IMR-90 (cell line): ENCODE measurements around the gene NABP1. TPM values are rescaled to one million over a fixed set of nuclear protein-coding genes. Genes with fewer than 3 reads are reported as not detected.

ENCODE experiments used
- ATAC-seq: fragments of 200-7000 bp; cut with Tn5 transposase; 2 replicates; pipeline ENCODE4 v1.9.1; 2020; ENCODE audit warnings: low read depth, mild to moderate bottlenecking, moderate library complexity
- BruUV-seq: library from RNA; stranded (reverse); fragments of 400-500 nt; replicated peaks from 2 replicates; lab custom pipeline; 2021; lab: Mats Ljungman, UMichigan
- CTCF ChIA-PET: fragments of 300-600 bp; formaldehyde crosslinking; extraction: SDS; loops from one replicate; lab custom pipeline; 2021; ENCODE audit warnings: antibody characterized with exemption; lab: Yijun Ruan, JAX
- POLR2A ChIA-PET: fragments of 300-600 bp; sonication (Branson Sonifier 250); formaldehyde crosslinking; loops from one replicate; lab custom pipeline; 2022; ENCODE audit warnings: antibody characterized with exemption; ENCODE audit not compliant: unreplicated experiment; lab: Charles Lee
- DNase-seq: peaks from one replicate; pipeline ENCODE4 v3.0.0; 2013
- H2AFZ ChIP-seq: replicated peaks from 2 replicates; pipeline ENCODE3; 2013; ENCODE audit warnings: low read length, mild to moderate bottlenecking; ENCODE audit not compliant: poor library complexity
- H2AK5ac ChIP-seq: 2 replicates; pipeline ENCODE4 v1.6.1; 2013; ENCODE audit warnings: low read depth, low read length, inconsistent platforms
- H2AK9ac ChIP-seq: replicated peaks from 2 replicates; pipeline ENCODE3; 2013; ENCODE audit warnings: mild to moderate bottlenecking, low read depth, low read length, moderate library complexity; ENCODE audit not compliant: poor library complexity
- H2BK120ac ChIP-seq: 2 replicates; pipeline ENCODE4 v1.6.1; 2013; ENCODE audit warnings: low read depth, low read length, inconsistent platforms
- H2BK15ac ChIP-seq: 3 replicates; pipeline ENCODE4 v1.6.1; 2013; ENCODE audit warnings: low read depth, low read length, inconsistent platforms
- H2BK20ac ChIP-seq: 2 replicates; pipeline ENCODE4 v1.6.1; 2013; ENCODE audit warnings: low read depth, mild to moderate bottlenecking, inconsistent platforms, low read length, moderate library complexity
- H2BK5ac ChIP-seq: 2 replicates; pipeline ENCODE4 v1.6.1; 2013; ENCODE audit warnings: mild to moderate bottlenecking, low read depth, low read length, inconsistent platforms; ENCODE audit not compliant: poor library complexity, severe bottlenecking
- H3K14ac ChIP-seq: replicated peaks from 2 replicates; pipeline ENCODE4 v1.6.1; 2013; ENCODE audit warnings: low read depth, low read length, inconsistent platforms
- H3K18ac ChIP-seq: 2 replicates; pipeline ENCODE4 v1.6.1; 2013; ENCODE audit warnings: low read depth, low read length, control low read depth
- H3K23ac ChIP-seq: 2 replicates; pipeline ENCODE4 v1.6.1; 2013; ENCODE audit warnings: low read depth, low read length, inconsistent platforms
- H3K27ac ChIP-seq: 2 replicates; pipeline ENCODE4 v1.5.1; 2013; ENCODE audit warnings: mild to moderate bottlenecking, control low read depth, low read length; ENCODE audit not compliant: insufficient read depth
- H3K27me3 ChIP-seq: 2 replicates; pipeline ENCODE4 v1.6.1; 2013; ENCODE audit warnings: low read length; ENCODE audit not compliant: control insufficient read depth, insufficient read depth
- H3K36me3 ChIP-seq: 2 replicates; pipeline ENCODE4 v1.6.1; 2013; ENCODE audit warnings: low read length, mixed read lengths; ENCODE audit not compliant: control insufficient read depth, insufficient read depth
- H3K4ac ChIP-seq: 2 replicates; pipeline ENCODE4 v1.6.1; 2013; ENCODE audit warnings: low read depth, low read length, inconsistent platforms
- H3K4me1 ChIP-seq: 2 replicates; pipeline ENCODE4 v1.6.1; 2013; ENCODE audit warnings: low read length, mixed read lengths; ENCODE audit not compliant: control insufficient read depth, insufficient read depth
- H3K4me2 ChIP-seq: 2 replicates; pipeline ENCODE4 v1.6.1; 2013; ENCODE audit warnings: low read depth, mild to moderate bottlenecking, control low read depth, low read length, moderate library complexity
- H3K4me3 ChIP-seq: 2 replicates; pipeline ENCODE4 v1.5.1; 2013; ENCODE audit warnings: low read depth, mild to moderate bottlenecking, control low read depth, low read length, moderate library complexity; ENCODE audit not compliant: insufficient read depth
- H3K56ac ChIP-seq: 2 replicates; pipeline ENCODE4 v1.6.1; 2013; ENCODE audit warnings: low read length, inconsistent platforms; ENCODE audit not compliant: insufficient read depth; ENCODE audit errors: extremely low read depth
- H3K79me1 ChIP-seq, 2 experiments: 2 replicates each; pipeline ENCODE4 v1.6.1; 2013; ENCODE audit warnings: low read length in 2 of 2, inconsistent platforms in 1 of 2, low read depth in 1 of 2
- H3K9ac ChIP-seq: 2 replicates; pipeline ENCODE4 v1.6.1; 2013; ENCODE audit warnings: low read depth, low read length, control low read depth
- H3K9me1 ChIP-seq: 2 replicates; pipeline ENCODE4 v1.6.1; 2013; ENCODE audit warnings: low read length, inconsistent platforms; ENCODE audit not compliant: insufficient read depth
- H3K9me3 ChIP-seq: 2 replicates; pipeline ENCODE4 v1.6.1; 2013; ENCODE audit warnings: low read length; ENCODE audit not compliant: control insufficient read depth, insufficient read depth
- H4K20me1 ChIP-seq: 2 replicates; pipeline ENCODE4 v1.6.1; 2013; ENCODE audit warnings: low read length, inconsistent platforms; ENCODE audit not compliant: insufficient read depth
- H4K5ac ChIP-seq: 2 replicates; pipeline ENCODE4 v1.6.1; 2013; ENCODE audit warnings: mild to moderate bottlenecking, low read depth, low read length, control low read depth
- H4K8ac ChIP-seq, 2 experiments: 2 replicates each; pipeline ENCODE4 v1.6.1; 2013; ENCODE audit warnings: low read depth in 2 of 2, low read length in 2 of 2, control low read depth in 1 of 2, inconsistent platforms in 1 of 2
- H4K91ac ChIP-seq: 2 replicates; pipeline ENCODE4 v1.6.1; 2013; ENCODE audit warnings: low read depth, low read length, inconsistent platforms; ENCODE audit not compliant: insufficient read depth
- BHLHE40 ChIP-seq: fragments of 150-350 bp; IDR thresholded peaks from 2 replicates; pipeline ENCODE4 v1.6.1; 2016; ENCODE audit warnings: mild to moderate bottlenecking, low read depth, low read length
- CHD1 ChIP-seq: IDR thresholded peaks from 2 replicates; pipeline ENCODE4 v1.6.1; 2012; ENCODE audit warnings: low read depth, low read length, improper control_type of control experiment
- ELK1 ChIP-seq: fragments of 150-350 bp; IDR thresholded peaks from 2 replicates; pipeline ENCODE4 v1.6.1; 2016; ENCODE audit warnings: low read depth, mild to moderate bottlenecking, low read length, moderate library complexity, borderline replicate concordance
- FOS ChIP-seq: fragments of 150-350 bp; IDR thresholded peaks from 2 replicates; pipeline ENCODE4 v1.6.1; 2016; ENCODE audit warnings: low read depth, low read length
- MAFK ChIP-seq: IDR thresholded peaks from 2 replicates; pipeline ENCODE4 v1.6.1; 2012; ENCODE audit warnings: low read depth, low read length, improper control_type of control experiment
- MAZ ChIP-seq: IDR thresholded peaks from 2 replicates; pipeline ENCODE4 v1.6.1; 2012; ENCODE audit warnings: low read depth, mild to moderate bottlenecking, low read length, improper control_type of control experiment, moderate library complexity, borderline replicate concordance
- MXI1 ChIP-seq: IDR thresholded peaks from 2 replicates; pipeline ENCODE4 v1.6.1; 2012; ENCODE audit warnings: low read depth, mild to moderate bottlenecking, low read length, moderate library complexity, borderline replicate concordance
- NFE2L2 ChIP-seq: fragments of 150-350 bp; IDR thresholded peaks from 2 replicates; pipeline ENCODE4 v1.6.1; 2016; ENCODE audit warnings: low read depth, mild to moderate bottlenecking, low read length
- POLR2A ChIP-seq: IDR thresholded peaks from 2 replicates; pipeline ENCODE4 v1.6.1; 2012; ENCODE audit warnings: mild to moderate bottlenecking, low read depth, low read length
- RAD21 ChIP-seq: IDR thresholded peaks from 2 replicates; pipeline ENCODE4 v1.6.1; 2012; ENCODE audit warnings: low read length, improper control_type of control experiment
- RCOR1 ChIP-seq: IDR thresholded peaks from 2 replicates; pipeline ENCODE4 v1.6.1; 2012; ENCODE audit warnings: mild to moderate bottlenecking, low read length, improper control_type of control experiment; ENCODE audit not compliant: insufficient replicate concordance
- RFX5 ChIP-seq: IDR thresholded peaks from 2 replicates; pipeline ENCODE4 v1.8.0; 2012; ENCODE audit warnings: low read depth, mild to moderate bottlenecking, low read length, moderate library complexity
- SMC3 ChIP-seq: fragments of 150-350 bp; IDR thresholded peaks from 2 replicates; pipeline ENCODE4 v1.6.1; 2016; ENCODE audit warnings: low read depth, mild to moderate bottlenecking, antibody characterized with exemption, low read length, moderate library complexity
- USF2 ChIP-seq: fragments of 150-350 bp; IDR thresholded peaks from 2 replicates; pipeline ENCODE4 v1.6.1; 2017; ENCODE audit warnings: mild to moderate bottlenecking, antibody characterized with exemption, low read length, low read depth
- WGBS, 2 experiments: methylation state at CpG; one replicate each; pipeline versions ENCODE4 v1.1.5 to v1.1.7; 2013; ENCODE audit warnings: missing lambda C conversion rate in 2 of 2; ENCODE audit not compliant: insufficient read length in 1 of 2; ENCODE audit errors: extremely low coverage in 2 of 2; 5-methylcytosine and 5-hydroxymethylcytosine counted together
- dilution Hi-C: fragments of 300-500 bp; cut with HindIII; formaldehyde crosslinking; loops from one replicate; pipeline ENCODE4 v1.14.3; 2018; ENCODE audit warnings: low sequenced_read_pairs; ENCODE audit not compliant: unreplicated experiment
- in situ Hi-C: fragments of 300-500 bp; cut with MboI; formaldehyde crosslinking; loops from 3 replicates; pipeline ENCODE4 v1.14.3; 2019; ENCODE audit warnings: low sequenced_read_pairs, inconsistent platforms, mixed read lengths
- intact Hi-C: fragments of 100-400 bp; cut with micrococcal nuclease; formaldehyde crosslinking; loops from 2 replicates; pipeline ENCODE4 v1.10.0; 2022
- polyA plus RNA-seq, 3 experiments: library from polyadenylated mRNA; depleted of rRNA; stranded (reverse); fragments of >200 nt; gene quantifications; 2 replicates each; pipeline ENCODE4 v1.2.3, GENCODE V29; 2012; ENCODE audit warnings: low replicate concordance in 1 of 3
- total RNA-seq: library from RNA; depleted of rRNA; stranded (reverse); fragments of >200 nt; gene quantifications from 2 replicates; pipeline ENCODE4 v1.2.3, GENCODE V29; 2012

The NABP1 gene
- total and polyA plus RNA-seq, 2 of the 4 experiments (the other 2 are of a cell fraction): 57.7 to 73.3 TPM

- no peak for TF ChIP-seq USF2
- no peak for TF ChIP-seq MAZ
These were observed 39.1 kb upstream of the NABP1 start (continued) for GRCh38 chr2:191638802-191639172.

GRCh38 chr2:191641609-191642008 lies 36.3 kb upstream of the NABP1 start:
- H3K14ac ChIP-seq: no peak overlapping the region; the same call in 1 of the 2 replicates
- H2BK15ac ChIP-seq: 0 out of 3 replicates have a peak overlapping the region, but pooled peaks have one; percentile 34
- no peaks in the 10 kb centered on the region for H3K36me3 ChIP-seq
- H2AK5ac ChIP-seq: no peak overlapping the region
- H2BK20ac ChIP-seq: peak overlapping the region; percentile 51; the same call in 1 of the 2 replicates
- H3K9ac ChIP-seq: no peak overlapping the region
- no peak overlapping the region for H3K27ac ChIP-seq
- ChIA-PET POLR2A (interaction anchor here (0.6 to 2.1 kb wide), 3 partner anchors 19 to 122 kb away, joined by 6 to 12 read pairs (median 8); partner anchors contain the start of gene NABP1), CTCF (no interaction called here)
- intact Hi-C loops: no loop called here
- peak overlapping the region; percentile 26; the same call in 1 of the 2 replicates for H2BK120ac ChIP-seq
- H3K4me1 ChIP-seq: peaks cover 16% of the 10 kb centered on the region
- H2AK9ac ChIP-seq: no peak overlapping the region
- dilution Hi-C loops: no loop called here
- ATAC-seq (no peak), DNase-seq (no peak)
- H2AFZ ChIP-seq: no peak overlapping the region
- 0 out of 2 replicates have a peak overlapping the region, but pooled peaks have one; percentile 20 for H3K4ac ChIP-seq
- peaks cover 0 to 7% of the 10 kb centered on the region in 2 experiments; a peak in 2 of 4 replicates for H3K79me1 ChIP-seq
- no peak overlapping the region for H3K56ac ChIP-seq
- H4K8ac ChIP-seq: no peak overlapping the region
- no peaks in the 10 kb centered on the region for H3K9me3 ChIP-seq
- no peaks in the 10 kb centered on the region for H3K27me3 ChIP-seq
- H4K91ac ChIP-seq: peak overlapping the region; percentile 23
- no peak overlapping the region for H4K5ac ChIP-seq
- no peak overlapping the region for H3K4me3 ChIP-seq
- in situ Hi-C loops: no loop called here
- BruUV-seq: no TSS peak
- no CpG with 5 or more reads among the region's 1 CpG for whole genome bisulfite sequencing, 2 experiments
- H3K23ac ChIP-seq: no peak overlapping the region
- peak overlapping the region; percentile 42; the same call in 1 of the 2 replicates for H3K18ac ChIP-seq
- 0 out of 2 replicates have a peak, but pooled peaks cover 6% of the 10 kb centered on the region for H3K9me1 ChIP-seq
- H3K4me2 ChIP-seq: no peak overlapping the region
- no peak overlapping the region for H2BK5ac ChIP-seq
- no peaks in the 10 kb centered on the region for H4K20me1 ChIP-seq
- TF ChIP-seq FOS (no peak), BHLHE40 (no peak), MXI1 (no peak), ELK1 (no peak), MAZ (no peak), SMC3 (no peak), RAD21 (no peak), MAFK (no peak), POLR2A (no peak), RCOR1 (no peak), NFE2L2 (no peak), RFX5 (no peak), CHD1 (no peak)
